Neural progenitor cell (in vitro differentiated cells): ENCODE results near the gene CBFB.

Experiments used
- EZH2phosphoT487 ChIP-seq: fragments of 200-600 bp; sonication (generic); IDR thresholded peaks from 2 replicates; pipeline ENCODE4 v1.6.1; 2017; ENCODE audit warnings: antibody characterized with exemption
- TF ChIP-seq, protein P1 (sequence below): fragments of 200-600 bp; sonication (generic); IDR thresholded peaks from 2 replicates; pipeline ENCODE4 v1.5.1; 2017; ENCODE audit warnings: antibody characterized with exemption, mild to moderate bottlenecking

DNA sequence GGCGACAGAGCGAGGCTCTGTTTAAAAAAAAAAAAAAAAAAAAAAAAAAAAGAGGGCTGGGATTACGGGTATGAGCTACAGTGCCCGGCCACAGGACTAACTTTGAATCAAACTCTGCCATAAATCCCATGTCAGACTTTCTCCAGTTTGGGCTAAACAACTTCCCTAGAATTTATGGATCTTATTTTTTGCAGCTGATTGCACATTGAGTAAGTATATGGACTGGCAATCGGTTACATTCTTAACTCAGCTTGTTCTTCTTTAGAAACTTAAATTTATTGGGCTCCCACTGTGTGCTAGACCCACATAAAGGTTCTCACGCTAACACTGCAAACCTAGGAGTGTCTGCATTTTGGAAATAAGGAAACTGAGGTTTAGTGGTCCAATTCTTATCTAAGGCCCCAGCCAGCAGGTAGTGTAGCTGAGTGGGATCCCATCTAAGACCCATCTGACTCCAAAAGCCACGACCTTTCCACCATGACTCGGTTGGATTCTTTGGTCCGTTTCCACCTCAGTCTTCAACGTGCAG is 718 bp upstream of the CBFB start:
- no peak for TF ChIP-seq EZH2phosphoT487
- TF ChIP-seq, protein P1, sequence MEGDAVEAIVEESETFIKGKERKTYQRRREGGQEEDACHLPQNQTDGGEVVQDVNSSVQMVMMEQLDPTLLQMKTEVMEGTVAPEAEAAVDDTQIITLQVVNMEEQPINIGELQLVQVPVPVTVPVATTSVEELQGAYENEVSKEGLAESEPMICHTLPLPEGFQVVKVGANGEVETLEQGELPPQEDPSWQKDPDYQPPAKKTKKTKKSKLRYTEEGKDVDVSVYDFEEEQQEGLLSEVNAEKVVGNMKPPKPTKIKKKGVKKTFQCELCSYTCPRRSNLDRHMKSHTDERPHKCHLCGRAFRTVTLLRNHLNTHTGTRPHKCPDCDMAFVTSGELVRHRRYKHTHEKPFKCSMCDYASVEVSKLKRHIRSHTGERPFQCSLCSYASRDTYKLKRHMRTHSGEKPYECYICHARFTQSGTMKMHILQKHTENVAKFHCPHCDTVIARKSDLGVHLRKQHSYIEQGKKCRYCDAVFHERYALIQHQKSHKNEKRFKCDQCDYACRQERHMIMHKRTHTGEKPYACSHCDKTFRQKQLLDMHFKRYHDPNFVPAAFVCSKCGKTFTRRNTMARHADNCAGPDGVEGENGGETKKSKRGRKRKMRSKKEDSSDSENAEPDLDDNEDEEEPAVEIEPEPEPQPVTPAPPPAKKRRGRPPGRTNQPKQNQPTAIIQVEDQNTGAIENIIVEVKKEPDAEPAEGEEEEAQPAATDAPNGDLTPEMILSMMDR = no peak
